PC-3 (cell line): ENCODE results near the gene MYCL. TPM values are rescaled to one million over a fixed set of nuclear protein-coding genes. Genes with fewer than 3 reads are reported as not detected.

Experiments
- ATAC-seq: fragments of 200-7000 bp; cut with Tn5 transposase; 2 replicates; pipeline ENCODE4 v1.9.1; 2020; ENCODE audit warnings: mild to moderate bottlenecking, moderate library complexity
- BruUV-seq: library from RNA; stranded (reverse); fragments of 400-500 nt; replicated peaks from 2 replicates; lab custom pipeline; 2021; lab: Mats Ljungman, UMichigan
- CTCF ChIA-PET: fragments of 300-600 bp; sonication (Branson Sonifier 250); formaldehyde crosslinking; loops from one replicate; lab custom pipeline; 2022; ENCODE audit warnings: antibody characterized with exemption; lab: Charles Lee
- POLR2A ChIA-PET: fragments of 300-600 bp; sonication (Branson Sonifier 250); formaldehyde crosslinking; loops from one replicate; lab custom pipeline; 2022; ENCODE audit warnings: antibody characterized with exemption; ENCODE audit not compliant: unreplicated experiment; lab: Charles Lee
- DNase-seq: peaks from one replicate; pipeline ENCODE4 v3.0.0-alpha.2; 2015
- H2AFZ ChIP-seq: fragments of 300-600 bp; sonication (generic); 2 replicates; pipeline ENCODE4 v1.6.0; 2016; ENCODE audit warnings: antibody characterized with exemption, low read length
- H3F3A ChIP-seq: fragments of 300-600 bp; sonication (generic); one replicate; pipeline ENCODE4 v1.6.0; 2017; ENCODE audit warnings: antibody characterized with exemption, low read length, control low read depth, mild to moderate bottlenecking; ENCODE audit not compliant: unreplicated experiment
- H3K27ac ChIP-seq: fragments of 300-600 bp; sonication (generic); 2 replicates; pipeline ENCODE4 v1.5.1; 2016; ENCODE audit warnings: mild to moderate bottlenecking, low read length
- H3K27me3 ChIP-seq: fragments of 300-600 bp; sonication (generic); 2 replicates; pipeline ENCODE4 v1.6.1; 2016; ENCODE audit warnings: low read length, mixed read lengths
- H3K36me3 ChIP-seq: fragments of 300-600 bp; sonication (generic); 2 replicates; pipeline ENCODE4 v1.6.1; 2016; ENCODE audit warnings: low read depth, mixed run types, low read length, mixed read lengths
- H3K4me1 ChIP-seq: fragments of 300-600 bp; sonication (generic); 2 replicates; pipeline ENCODE4 v1.5.1; 2016; ENCODE audit warnings: low read length; ENCODE audit not compliant: insufficient read depth
- H3K4me2 ChIP-seq: fragments of 300-600 bp; sonication (generic); 2 replicates; pipeline ENCODE4 v1.6.0; 2016; ENCODE audit warnings: low read length
- H3K4me3 ChIP-seq: fragments of 300-600 bp; sonication (generic); 2 replicates; pipeline ENCODE4 v1.5.1; 2016; ENCODE audit warnings: mild to moderate bottlenecking, low read length, mixed read lengths
- H3K79me2 ChIP-seq: fragments of 300-600 bp; sonication (generic); 2 replicates; pipeline ENCODE4 v1.6.1; 2017; ENCODE audit warnings: low read length, mixed read lengths
- H3K9ac ChIP-seq: fragments of 300-600 bp; sonication (generic); 2 replicates; pipeline ENCODE4 v1.6.0; 2016; ENCODE audit warnings: mild to moderate bottlenecking, low read length
- H3K9me2 ChIP-seq: fragments of 300-600 bp; sonication (generic); replicated peaks from 2 replicates; pipeline ENCODE4 v1.6.1; 2016; ENCODE audit warnings: mixed run types, low read length, mixed read lengths
- H3K9me3 ChIP-seq: fragments of 300-600 bp; sonication (generic); 2 replicates; pipeline ENCODE4 v1.6.1; 2016; ENCODE audit warnings: low read length, mixed read lengths
- H4K20me1 ChIP-seq: fragments of 300-600 bp; sonication (generic); 2 replicates; pipeline ENCODE4 v1.6.1; 2016; ENCODE audit warnings: low read length, mixed read lengths
- CTCF ChIP-seq: fragments of 300-600 bp; sonication (generic); conservative IDR thresholded peaks from 2 replicates; pipeline ENCODE4 v1.5.1; 2017; ENCODE audit warnings: antibody characterized with exemption, low read depth, mild to moderate bottlenecking, low read length
- EZH2 ChIP-seq: fragments of 300-600 bp; sonication (generic); IDR thresholded peaks from one replicate; pipeline ENCODE4 v1.6.1; 2017; ENCODE audit warnings: antibody characterized with exemption, mild to moderate bottlenecking, low read length; ENCODE audit not compliant: unreplicated experiment
- EZH2phosphoT487 ChIP-seq: fragments of 300-600 bp; sonication (generic); IDR thresholded peaks from 2 replicates; pipeline ENCODE4 v1.6.1; 2018; ENCODE audit warnings: mild to moderate bottlenecking, antibody characterized with exemption, low read length, borderline replicate concordance
- intact Hi-C: fragments of 100-400 bp; cut with micrococcal nuclease; formaldehyde crosslinking; loops from 2 replicates; pipeline ENCODE4 v1.9.0; 2023
- total RNA-seq: library from RNA; depleted of rRNA; stranded (reverse); fragments of >200 nt; gene quantifications from 2 replicates; pipeline ENCODE4 v1.2.3, GENCODE V29; 2014

The MYCL gene
- total RNA-seq, 1 experiment from 2014 or later: 4.0 TPM

- H3K9me2 ChIP-seq: no peaks in the 10 kb centered on the region
- H3K4me1 ChIP-seq: peaks cover 27% of the 10 kb centered on the region
- H4K20me1 ChIP-seq: peaks cover 15% of the 10 kb centered on the region
- no peak for DNase-seq
- no peak overlapping the region for H3K4me2 ChIP-seq
- peaks cover 20% of the 10 kb centered on the region; the same call in 1 of the 2 replicates for H3K36me3 ChIP-seq
- no peak overlapping the region for H3K9ac ChIP-seq
- peaks cover 7% of the 10 kb centered on the region for H3F3A ChIP-seq
- H3K9me3 ChIP-seq: no peaks in the 10 kb centered on the region
- no peak overlapping the region for H3K27ac ChIP-seq
- H2AFZ ChIP-seq: no peak overlapping the region
- no peaks in the 10 kb centered on the region for H3K27me3 ChIP-seq
- no peak for ATAC-seq
- POLR2A ChIA-PET: no interaction called here
- no TSS peak for BruUV-seq
- TF ChIP-seq EZH2phosphoT487 (no peak), EZH2 (no peak), CTCF (no peak)
- CTCF ChIA-PET: no interaction called here
- peaks cover 83% of the 10 kb centered on the region for H3K79me2 ChIP-seq
- H3K4me3 ChIP-seq: no peak overlapping the region
- intact Hi-C loops: no loop called here
These were observed 44.4 kb downstream of the MYCL start for GRCh38 chr1:39857126-39857878.

- no peak for TF ChIP-seq CTCF
- no peak overlapping the region for H3K27ac ChIP-seq
- ChIA-PET CTCF (no interaction called here), POLR2A (no interaction called here)
- DNase-seq (no peak), ATAC-seq (no peak)
- peaks cover 20% of the 10 kb centered on the region for H4K20me1 ChIP-seq
- no peaks in the 10 kb centered on the region for H3K9me2 ChIP-seq
- BruUV-seq: no TSS peak
- H3K4me1 ChIP-seq: peaks cover 25% of the 10 kb centered on the region
- H3K79me2 ChIP-seq: peaks cover 74% of the 10 kb centered on the region
- intact Hi-C loops: no loop called here
- peaks cover 23% of the 10 kb centered on the region; the same call in 1 of the 2 replicates for H3K36me3 ChIP-seq
- no peak overlapping the region for H2AFZ ChIP-seq
- no peaks in the 10 kb centered on the region for H3K27me3 ChIP-seq
- no peaks in the 10 kb centered on the region for H3K9me3 ChIP-seq
- no peak overlapping the region for H3K9ac ChIP-seq
- H3K4me3 ChIP-seq: no peak overlapping the region
- H3K4me2 ChIP-seq: no peak overlapping the region
- peaks cover 7% of the 10 kb centered on the region for H3F3A ChIP-seq
These were observed 47.0 kb downstream of the MYCL start for GRCh38 chr1:39854738-39855137.

- BruUV-seq: no TSS peak
- ChIA-PET POLR2A (no interaction called here), CTCF (no interaction called here)
- H3K4me3 ChIP-seq: no peak overlapping the region
- peaks cover 74% of the 10 kb centered on the region for H3K79me2 ChIP-seq
- peaks cover 21% of the 10 kb centered on the region for H3K4me1 ChIP-seq
- H3F3A ChIP-seq: peaks cover 7% of the 10 kb centered on the region
- no peak for DNase-seq
- peaks cover 18% of the 10 kb centered on the region for H4K20me1 ChIP-seq
- H3K27ac ChIP-seq: no peak overlapping the region
- H3K9me3 ChIP-seq: no peaks in the 10 kb centered on the region
- H3K27me3 ChIP-seq: no peaks in the 10 kb centered on the region
- H3K9ac ChIP-seq: no peak overlapping the region
- no peak overlapping the region for H3K4me2 ChIP-seq
- H3K36me3 ChIP-seq: peaks cover 28% of the 10 kb centered on the region
- intact Hi-C loops: no loop called here
- ATAC-seq: no peak
- TF ChIP-seq EZH2 (no peak), CTCF (no peak), EZH2phosphoT487 (no peak)
- no peak overlapping the region for H2AFZ ChIP-seq
- H3K9me2 ChIP-seq: no peaks in the 10 kb centered on the region
These were observed 47.4 kb downstream of the MYCL start for GRCh38 chr1:39854314-39854713.
